H1 (cell line): ENCODE results near the gene PCDHA13. TPM values are rescaled to one million over a fixed set of nuclear protein-coding genes. Genes with fewer than 3 reads are reported as not detected.

ENCODE experiments used
- CTCF ChIA-PET: fragments of 300-600 bp; sonication (Branson Sonifier 250); formaldehyde crosslinking; loops from one replicate; lab custom pipeline; 2021; ENCODE audit not compliant: partially characterized antibody; lab: Charles Lee
- POLR2A ChIA-PET: fragments of 300-600 bp; sonication (Branson Sonifier 250); formaldehyde crosslinking; loops from one replicate; lab custom pipeline; 2021; ENCODE audit warnings: inconsistent platforms; ENCODE audit not compliant: partially characterized antibody; lab: Charles Lee
- DNase-seq, 2 experiments: peaks; one replicate each; pipeline versions ENCODE4 v3.0.0 to v3.0.0-alpha.2; 2010 to 2022; ENCODE audit warnings: low spot score in 2 of 2, low read depth in 1 of 2, mixed read lengths in 1 of 2
- FAIRE-seq: peaks from 2 replicates; lab custom pipeline; 2011; peaks lifted over from hg19 to GRCh38; lab: Jason Lieb, UNC
- H2AFZ ChIP-seq: 2 replicates; pipeline ENCODE4 v1.8.1; 2012; ENCODE audit warnings: low read length, inconsistent platforms
- H2AK5ac ChIP-seq: 2 replicates; pipeline ENCODE4 v1.6.1; 2013; ENCODE audit warnings: low read depth, low read length
- H2BK120ac ChIP-seq: replicated peaks from 2 replicates; pipeline ENCODE3; 2013; ENCODE audit warnings: low read depth, low read length, inconsistent platforms
- H2BK12ac ChIP-seq: 2 replicates; pipeline ENCODE4 v1.6.1; 2013; ENCODE audit warnings: low read depth, low read length
- H2BK15ac ChIP-seq: 2 replicates; pipeline ENCODE4 v1.6.1; 2013; ENCODE audit warnings: low read length
- H2BK20ac ChIP-seq: 2 replicates; pipeline ENCODE4 v1.6.1; 2013; ENCODE audit warnings: low read length
- H2BK5ac ChIP-seq: 2 replicates; pipeline ENCODE4 v1.6.1; 2013; ENCODE audit warnings: low read depth, low read length
- H3K14ac ChIP-seq: 2 replicates; pipeline ENCODE4 v1.6.1; 2013; ENCODE audit warnings: inconsistent platforms; ENCODE audit not compliant: insufficient read length
- H3K18ac ChIP-seq: 2 replicates; pipeline ENCODE4 v1.6.1; 2013; ENCODE audit warnings: low read length; ENCODE audit errors: extremely low read depth
- H3K23ac ChIP-seq: 2 replicates; pipeline ENCODE4 v1.6.1; 2013; ENCODE audit warnings: inconsistent platforms; ENCODE audit not compliant: insufficient read length
- H3K23me2 ChIP-seq: 2 replicates; pipeline ENCODE4 v1.6.1; 2013; ENCODE audit warnings: low read depth, low read length
- H3K27ac ChIP-seq: 2 replicates; pipeline ENCODE4 v1.6.1; 2011; ENCODE audit warnings: low read depth, low read length, inconsistent platforms
- H3K27me3 ChIP-seq, 4 experiments: replicated peaks in 1 of 4; 1 replicate in 1 of 4; 2 replicates in 3 of 4; pipeline versions ENCODE4 v1.6.1 to v1.8.1; 2011 to 2013; ENCODE audit warnings: low read length in 3 of 4, mild to moderate bottlenecking in 3 of 4, inconsistent platforms in 2 of 4, mixed read lengths in 2 of 4, moderate library complexity in 1 of 4; ENCODE audit not compliant: control insufficient read depth in 3 of 4, insufficient read depth in 3 of 4; ENCODE audit errors: extremely low read depth in 1 of 4
- H3K36me3 ChIP-seq, 4 experiments: 2 replicates each; pipeline versions ENCODE4 v1.6.1 to v1.8.1; 2011 to 2013; ENCODE audit warnings: mild to moderate bottlenecking in 4 of 4, low read length in 3 of 4, moderate library complexity in 2 of 4, control low read depth in 1 of 4, inconsistent platforms in 1 of 4; ENCODE audit not compliant: insufficient read depth in 4 of 4, control insufficient read depth in 2 of 4
- H3K4ac ChIP-seq: replicated peaks from 2 replicates; pipeline ENCODE3; 2013; ENCODE audit warnings: low read length, low read depth, mixed read lengths, inconsistent platforms; ENCODE audit not compliant: insufficient read length
- H3K4me1 ChIP-seq, 4 experiments: replicated peaks in 1 of 4; 1 replicate in 1 of 4; 2 replicates in 3 of 4; pipeline versions ENCODE4 v1.6.1 to v1.8.1; 2011 to 2013; ENCODE audit warnings: low read length in 3 of 4, inconsistent platforms in 2 of 4, mixed read lengths in 1 of 4; ENCODE audit not compliant: insufficient read depth in 4 of 4, control insufficient read depth in 3 of 4
- H3K4me2 ChIP-seq, 2 experiments: 2 replicates each; pipeline versions ENCODE4 v1.6.1 to v1.8.1; 2011 to 2013; ENCODE audit warnings: low read depth in 2 of 2, low read length in 2 of 2, control low read depth in 1 of 2, inconsistent platforms in 1 of 2, mild to moderate bottlenecking in 1 of 2; ENCODE audit not compliant: insufficient read depth in 1 of 2
- H3K4me3 ChIP-seq, 4 experiments: fragments of 200-600, 300-600 bp in 1 of 4; sonication (generic), shearing (Covaris generic), sonication (Bioruptor Twin) in 1 of 4; 2 replicates each; pipeline versions ENCODE4 v1.5.1 to v1.8.1; 2011 to 2016; ENCODE audit warnings: low read length in 4 of 4, low read depth in 3 of 4, control low read depth in 2 of 4, inconsistent platforms in 2 of 4, mild to moderate bottlenecking in 2 of 4, mixed read lengths in 1 of 4, moderate library complexity in 1 of 4; ENCODE audit not compliant: insufficient read depth in 2 of 4; ENCODE audit errors: extremely low read depth in 1 of 4
- H3K56ac ChIP-seq: replicated peaks from 2 replicates; pipeline ENCODE3; 2013; ENCODE audit warnings: low read depth, mild to moderate bottlenecking, mixed read lengths, low read length, inconsistent platforms; ENCODE audit not compliant: insufficient read length
- H3K79me1 ChIP-seq: 2 replicates; pipeline ENCODE4 v1.6.1; 2013; ENCODE audit warnings: low read depth, low read length, control low read depth
- H3K79me2 ChIP-seq, 2 experiments: 2 replicates each; pipeline versions ENCODE4 v1.6.1 to v1.8.1; 2012 to 2013; ENCODE audit warnings: low read length in 2 of 2, mild to moderate bottlenecking in 2 of 2, inconsistent platforms in 1 of 2; ENCODE audit not compliant: insufficient read depth in 2 of 2, control insufficient read depth in 1 of 2
- H3K9ac ChIP-seq, 4 experiments: replicated peaks in 1 of 4; 1 replicate in 1 of 4; 2 replicates in 3 of 4; pipeline versions ENCODE4 v1.6.1 to v1.8.1; 2011 to 2013; ENCODE audit warnings: low read depth in 3 of 4, low read length in 3 of 4, control low read depth in 2 of 4, mild to moderate bottlenecking in 2 of 4, moderate library complexity in 2 of 4, inconsistent platforms in 1 of 4; ENCODE audit errors: extremely low read depth in 1 of 4
- H3K9me3 ChIP-seq, 2 experiments: 2 replicates each; pipeline versions ENCODE4 v1.6.1 to v1.8.1; 2012 to 2013; ENCODE audit warnings: mild to moderate bottlenecking in 2 of 2, moderate library complexity in 2 of 2, control low read depth in 1 of 2, inconsistent platforms in 1 of 2, low read depth in 1 of 2, low read length in 1 of 2, mixed read lengths in 1 of 2; ENCODE audit not compliant: insufficient read depth in 2 of 2
- H4K20me1 ChIP-seq, 2 experiments: replicated peaks in 1 of 2; 2 replicates each; pipeline versions ENCODE3 to v1.8.1; 2011 to 2013; ENCODE audit warnings: inconsistent platforms in 2 of 2, low read length in 2 of 2, mild to moderate bottlenecking in 1 of 2; ENCODE audit not compliant: insufficient read depth in 2 of 2, control insufficient read depth in 1 of 2
- H4K5ac ChIP-seq: 2 replicates; pipeline ENCODE4 v1.6.1; 2013; ENCODE audit warnings: low read length, low read depth, mixed read lengths, inconsistent platforms; ENCODE audit not compliant: insufficient read length
- H4K8ac ChIP-seq: 2 replicates; pipeline ENCODE4 v1.8.0; 2013; ENCODE audit warnings: mild to moderate bottlenecking, moderate library complexity, low read length, inconsistent platforms; ENCODE audit not compliant: insufficient read depth; ENCODE audit errors: extremely low read depth
- H4K91ac ChIP-seq: replicated peaks from 2 replicates; pipeline ENCODE3; 2013; ENCODE audit warnings: low read length, mixed read lengths, inconsistent platforms; ENCODE audit not compliant: insufficient read length
- SP2 ChIP-seq: IDR thresholded peaks from 2 replicates; pipeline ENCODE4 v1.6.1; 2012; ENCODE audit warnings: mild to moderate bottlenecking, low read length, inconsistent platforms
- WGBS, 2 experiments: shearing (Covaris generic) in 1 of 2; methylation state at CpG; one replicate each; pipeline versions ENCODE4 v1.1.6 to v1.1.7; 2013 to 2015; ENCODE audit warnings: low lambda C conversion rate in 2 of 2, mixed read lengths in 2 of 2, inconsistent platforms in 1 of 2, low coverage in 1 of 2, missing lambda C conversion rate in 1 of 2; ENCODE audit not compliant: insufficient replicate concordance in 2 of 2, insufficient coverage in 1 of 2, insufficient read length in 1 of 2; ENCODE audit errors: extremely low coverage in 1 of 2, missing lambda C conversion rate in 1 of 2; 5-methylcytosine and 5-hydroxymethylcytosine counted together
- polyA plus RNA-seq, 7 experiments: library from polyadenylated mRNA; depleted of rRNA in 3 of 7; stranded (reverse) in 5 of 7; unstranded in 2 of 7; fragments of >200 nt in 5 of 7; fragments of 200-250 nt in 2 of 7; gene quantifications; 1 replicate in 5 of 7; 2 replicates in 1 of 7; 4 replicates in 1 of 7; pipeline versions ENCODE4 v1.2.1 to v1.2.3, GENCODE V29; 2011 to 2013; ENCODE audit warnings: missing spikeins in 2 of 7, mixed read lengths in 2 of 7
- total RNA-seq: library from RNA; stranded (reverse); fragmentation: NEBNext Ultra II Directional; extraction: Animal tissue kit (Norgen Biotek cat#: 25700); gene quantifications from 2 replicates; pipeline ENCODE4 v1.2.1, GENCODE V29; 2021
- TF ChIP-seq, protein P1 (sequence below), 3 experiments: IDR thresholded peaks; 1 replicate in 2 of 3; 2 replicates in 1 of 3; pipeline versions ENCODE4 v1.5.1 to v1.6.1; 2011; ENCODE audit warnings: low read length in 3 of 3, mild to moderate bottlenecking in 3 of 3, inconsistent platforms in 2 of 3, low read depth in 1 of 3, moderate library complexity in 1 of 3; ENCODE audit not compliant: insufficient read depth in 1 of 3; ENCODE audit errors: control extremely low read depth in 1 of 3

Gene PCDHA13
- total and polyA plus RNA-seq, 2 of the 8 experiments (the other 6 are each of a cell fraction or from before 2014, with no cell fraction given) = 1.2 to 1.3 TPM

GRCh38 chr5:140833993-140834392, 47.9 kb upstream of the PCDHA13 start, which contains the start of gene PCDHA7:
Gene PCDHA7, plus strand, starts transcription at chr5:140834269. Its CDS starts 115 bp downstream, at chr5:140834384.
- Histone ChIP-seq H3K4me3 (peak within 1 kb of the TSS in 1 of 4 experiments; percentile 59; a peak in 2 of 8 replicates), H3K9me3 (peaks cover 0 to 21% of the 10 kb centered on the region in 2 experiments; a peak in 2 of 4 replicates), H2BK15ac (no peak within 1 kb of the TSS), H3K4me1 (no peaks in the 10 kb centered on the region), H3K4me2 (peak within 1 kb of the TSS in 1 of 2 experiments; percentile 59; a peak in 1 of 4 replicates), H2BK12ac (no peak within 1 kb of the TSS), H2BK120ac (no peak within 1 kb of the TSS), H3K79me1 (no peaks in the 10 kb centered on the region), H3K23ac (no peak within 1 kb of the TSS), H4K5ac (no peak within 1 kb of the TSS), H3K56ac (no peak within 1 kb of the TSS), H2BK20ac (no peak within 1 kb of the TSS), H3K79me2 (no peaks in the 10 kb centered on the region; a peak in 1 of 4 replicates), H3K27ac (no peak within 1 kb of the TSS), H3K14ac (no peak within 1 kb of the TSS), H4K91ac (no peak within 1 kb of the TSS), H3K27me3 (no peaks in the 10 kb centered on the region), H3K4ac (no peak within 1 kb of the TSS), H3K23me2 (no peaks in the 10 kb centered on the region), H4K8ac (no peak within 1 kb of the TSS; the same call in 1 of the 2 replicates), H2BK5ac (no peak within 1 kb of the TSS), H2AK5ac (no peak within 1 kb of the TSS), H3K18ac (no peak within 1 kb of the TSS; the same call in 1 of the 2 replicates), H2AFZ (no peak within 1 kb of the TSS), H3K9ac (peak within 1 kb of the TSS in 1 of 4 experiments; percentile 63; a peak in 1 of 7 replicates), H3K36me3 (peaks cover 0 to 9% (median 0%) of the 10 kb centered on the region in 4 experiments; a peak in 2 of 8 replicates), H4K20me1 (no peaks in the 10 kb centered on the region)
- 84% methylated on average over 8 of the region's 8 CpGs; no CpG with 5 or more reads in 1 of the 2 experiments for WGBS, 2 experiments
- TF ChIP-seq, protein P1, sequence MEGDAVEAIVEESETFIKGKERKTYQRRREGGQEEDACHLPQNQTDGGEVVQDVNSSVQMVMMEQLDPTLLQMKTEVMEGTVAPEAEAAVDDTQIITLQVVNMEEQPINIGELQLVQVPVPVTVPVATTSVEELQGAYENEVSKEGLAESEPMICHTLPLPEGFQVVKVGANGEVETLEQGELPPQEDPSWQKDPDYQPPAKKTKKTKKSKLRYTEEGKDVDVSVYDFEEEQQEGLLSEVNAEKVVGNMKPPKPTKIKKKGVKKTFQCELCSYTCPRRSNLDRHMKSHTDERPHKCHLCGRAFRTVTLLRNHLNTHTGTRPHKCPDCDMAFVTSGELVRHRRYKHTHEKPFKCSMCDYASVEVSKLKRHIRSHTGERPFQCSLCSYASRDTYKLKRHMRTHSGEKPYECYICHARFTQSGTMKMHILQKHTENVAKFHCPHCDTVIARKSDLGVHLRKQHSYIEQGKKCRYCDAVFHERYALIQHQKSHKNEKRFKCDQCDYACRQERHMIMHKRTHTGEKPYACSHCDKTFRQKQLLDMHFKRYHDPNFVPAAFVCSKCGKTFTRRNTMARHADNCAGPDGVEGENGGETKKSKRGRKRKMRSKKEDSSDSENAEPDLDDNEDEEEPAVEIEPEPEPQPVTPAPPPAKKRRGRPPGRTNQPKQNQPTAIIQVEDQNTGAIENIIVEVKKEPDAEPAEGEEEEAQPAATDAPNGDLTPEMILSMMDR (IDR thresholded peaks at IDR 0.05; ENCODE audit: control extremely low read depth in 1 of 3, insufficient read depth in 1 of 3, low read depth in 1 of 3, low read length in 3 of 3) = peak in 1 of 3 experiments; percentile 11; a peak in 1 of 4 replicates
- no peak for TF ChIP-seq SP2
- no peak for FAIRE-seq
- ChIA-PET POLR2A (no interaction called here), CTCF (interaction anchor here (1.1 to 2.2 kb wide), 7 partner anchors 8 to 217 kb away, joined by 3 to 6 read pairs (median 4); partner anchors contain the start of genes PCDHA11, PCDHA5 and PCDHB1)
- DNase-seq = no peak
